ENCODE data around the gene CD109.
A peak's percentile ranks its signal among the peaks of the same experiment; 100 is the strongest.
"Not testable (repeated sequence)": the region's sequence is repeated elsewhere in the genome, so short reads cannot be mapped to it uniquely, and the experiment has no call there.

The CD109 gene

GRCh38 chr6:73722318-73723060 lies 26.5 kb downstream of the CD109 start:
- Histone ChIP-seq H4K91ac (ENCODE audit: low read depth, low read length) (no peak overlapping the region), H3K9ac (ENCODE audit: low read length) (no peak overlapping the region)
- WGBS (ENCODE audit: extremely low coverage, insufficient coverage, insufficient read length): no CpG with 5 or more reads among the region's 9 CpGs

GRCh38 chr6:73723480-73723879 lies 27.5 kb downstream of the CD109 start:
- not testable (repeated sequence) for H4K91ac ChIP-seq (ENCODE audit: low read depth, low read length); H2BK120ac ChIP-seq (ENCODE audit: insufficient read depth, low read length, poor library complexity); H2AFZ ChIP-seq (ENCODE audit: insufficient read depth, low read length, poor library complexity); H3K9me3 ChIP-seq (ENCODE audit: insufficient read depth, low read depth, low read length); H3K18ac ChIP-seq (ENCODE audit: low read length); H3K27me3 ChIP-seq (ENCODE audit: insufficient read depth, low read length); H3K14ac ChIP-seq (ENCODE audit: low read length); H3K4me3 ChIP-seq (ENCODE audit: low read depth, low read length); H3K79me2 ChIP-seq (ENCODE audit: control insufficient read depth, insufficient read depth, low read length, poor library complexity); H4K8ac ChIP-seq (ENCODE audit: low read depth, low read length); H3K4ac ChIP-seq (ENCODE audit: low read depth, low read length); H3K23ac ChIP-seq (ENCODE audit: low read length); H3K4me1 ChIP-seq (ENCODE audit: control insufficient read depth in 1 of 2, insufficient read depth in 2 of 2, low read length in 2 of 2); H2BK12ac ChIP-seq (ENCODE audit: low read length); H2AK5ac ChIP-seq (ENCODE audit: low read length); H3K4me2 ChIP-seq (ENCODE audit: low read length); H3K27ac ChIP-seq (ENCODE audit: low read depth, low read length); H3K9ac ChIP-seq (ENCODE audit: low read length); H3K79me1 ChIP-seq (ENCODE audit: low read length); H2BK5ac ChIP-seq (ENCODE audit: low read depth, low read length, poor library complexity); H4K12ac ChIP-seq (ENCODE audit: low read depth, low read length); H3K36me3 ChIP-seq (ENCODE audit: control insufficient read depth in 1 of 2, insufficient read depth in 2 of 2, low read length in 2 of 2); DNase-seq
- no CpG with 5 or more reads among the region's 2 CpGs for WGBS (ENCODE audit: extremely low coverage, insufficient coverage, insufficient read length)

More at GRCh38 chr6:73722318-73723060, 26.5 kb downstream of the CD109 start:
- peak in 1 of 2 donors; percentile 29 for DNase-seq
- Histone ChIP-seq H3K23ac (ENCODE audit: low read length) (no peak overlapping the region), H4K12ac (ENCODE audit: low read depth, low read length) (no peak overlapping the region), H3K79me2 (ENCODE audit: control insufficient read depth, insufficient read depth, low read length, poor library complexity) (no peaks in the 10 kb centered on the region), H3K14ac (ENCODE audit: low read length) (no peak overlapping the region), H2AK5ac (ENCODE audit: low read length) (no peak overlapping the region), H2AFZ (ENCODE audit: insufficient read depth, low read length, poor library complexity) (no peak overlapping the region), H3K27ac (ENCODE audit: low read depth, low read length) (no peak overlapping the region), H2BK120ac (ENCODE audit: insufficient read depth, low read length, poor library complexity) (no peak overlapping the region), H2BK12ac (ENCODE audit: low read length) (no peak overlapping the region), H3K4me3 (ENCODE audit: low read depth, low read length) (no peak overlapping the region), H3K4me1 (ENCODE audit: control insufficient read depth in 1 of 2, insufficient read depth in 2 of 2, low read length in 2 of 2) (no peaks in the 10 kb centered on the region), H3K36me3 (ENCODE audit: control insufficient read depth in 1 of 2, insufficient read depth in 2 of 2, low read length in 2 of 2) (no peaks in the 10 kb centered on the region), H3K4ac (ENCODE audit: low read depth, low read length) (no peak overlapping the region), H3K9me3 (ENCODE audit: insufficient read depth, low read depth, low read length) (no peaks in the 10 kb centered on the region), H3K18ac (ENCODE audit: low read length) (no peak overlapping the region), H2BK5ac (ENCODE audit: low read depth, low read length, poor library complexity) (no peak overlapping the region), H4K8ac (ENCODE audit: low read depth, low read length) (no peak overlapping the region), H3K4me2 (ENCODE audit: low read length) (no peak overlapping the region), H3K79me1 (ENCODE audit: low read length) (no peaks in the 10 kb centered on the region), H3K27me3 (ENCODE audit: insufficient read depth, low read length) (no peaks in the 10 kb centered on the region)

- Histone ChIP-seq H3K14ac (ENCODE audit: low read length) (no peak overlapping the region), H3K23ac (ENCODE audit: low read length) (no peak overlapping the region)
- WGBS (ENCODE audit: extremely low coverage, insufficient coverage, insufficient read length): no CpG with 5 or more reads among the region's 3 CpGs
Measured at GRCh38 chr6:73724389-73724788, 28.4 kb downstream of the CD109 start.

GRCh38 chr6:73725192-73725591 lies 29.2 kb downstream of the CD109 start:
- H3K4me1 ChIP-seq (ENCODE audit: control insufficient read depth in 1 of 2, insufficient read depth in 2 of 2, low read length in 2 of 2); H3K36me3 ChIP-seq (ENCODE audit: control insufficient read depth in 1 of 2, insufficient read depth in 2 of 2, low read length in 2 of 2); H3K9me3 ChIP-seq (ENCODE audit: insufficient read depth, low read depth, low read length); H3K27me3 ChIP-seq (ENCODE audit: insufficient read depth, low read length); H4K91ac ChIP-seq (ENCODE audit: low read depth, low read length); H3K4me2 ChIP-seq (ENCODE audit: low read length); H3K79me1 ChIP-seq (ENCODE audit: low read length); H2AFZ ChIP-seq (ENCODE audit: insufficient read depth, low read length, poor library complexity); H3K23ac ChIP-seq (ENCODE audit: low read length); H2AK5ac ChIP-seq (ENCODE audit: low read length); H2BK12ac ChIP-seq (ENCODE audit: low read length); H4K8ac ChIP-seq (ENCODE audit: low read depth, low read length); H2BK120ac ChIP-seq (ENCODE audit: insufficient read depth, low read length, poor library complexity); H2BK5ac ChIP-seq (ENCODE audit: low read depth, low read length, poor library complexity); H3K4me3 ChIP-seq (ENCODE audit: low read depth, low read length); H3K9ac ChIP-seq (ENCODE audit: low read length); H4K12ac ChIP-seq (ENCODE audit: low read depth, low read length); H3K27ac ChIP-seq (ENCODE audit: low read depth, low read length); H3K79me2 ChIP-seq (ENCODE audit: control insufficient read depth, insufficient read depth, low read length, poor library complexity); H3K18ac ChIP-seq (ENCODE audit: low read length); H3K14ac ChIP-seq (ENCODE audit: low read length); H3K4ac ChIP-seq (ENCODE audit: low read depth, low read length): not testable (repeated sequence)
- WGBS (ENCODE audit: extremely low coverage, insufficient coverage, insufficient read length): no CpG with 5 or more reads among the region's 8 CpGs
- DNase-seq: peak; percentile 25 to 63

More at GRCh38 chr6:73724389-73724788, 28.4 kb downstream of the CD109 start:
- Histone ChIP-seq H4K12ac (ENCODE audit: low read depth, low read length) (no peak overlapping the region), H2AK5ac (ENCODE audit: low read length) (no peak overlapping the region), H3K27ac (ENCODE audit: low read depth, low read length) (no peak overlapping the region), H2BK120ac (ENCODE audit: insufficient read depth, low read length, poor library complexity) (no peak overlapping the region), H2BK12ac (ENCODE audit: low read length) (no peak overlapping the region), H2BK5ac (ENCODE audit: low read depth, low read length, poor library complexity) (no peak overlapping the region), H3K4me2 (ENCODE audit: low read length) (no peak overlapping the region), H4K8ac (ENCODE audit: low read depth, low read length) (no peak overlapping the region), H3K9ac (ENCODE audit: low read length) (no peak overlapping the region), H4K91ac (ENCODE audit: low read depth, low read length) (no peak overlapping the region), H3K9me3 (ENCODE audit: insufficient read depth, low read depth, low read length) (no peaks in the 10 kb centered on the region), H2AFZ (ENCODE audit: insufficient read depth, low read length, poor library complexity) (no peak overlapping the region), H3K27me3 (ENCODE audit: insufficient read depth, low read length) (no peaks in the 10 kb centered on the region), H3K4me3 (ENCODE audit: low read depth, low read length) (no peak overlapping the region), H3K79me2 (ENCODE audit: control insufficient read depth, insufficient read depth, low read length, poor library complexity) (no peaks in the 10 kb centered on the region), H3K4me1 (ENCODE audit: control insufficient read depth in 1 of 2, insufficient read depth in 2 of 2, low read length in 2 of 2) (no peaks in the 10 kb centered on the region), H3K79me1 (ENCODE audit: low read length) (no peaks in the 10 kb centered on the region), H3K36me3 (ENCODE audit: control insufficient read depth in 1 of 2, insufficient read depth in 2 of 2, low read length in 2 of 2) (no peaks in the 10 kb centered on the region), H3K18ac (ENCODE audit: low read length) (no peak overlapping the region), H3K4ac (ENCODE audit: low read depth, low read length) (no peak overlapping the region)
- DNase-seq: peak in 1 of 2 donors; percentile 21
